ENCODE measurements around the gene CLPSL2.

- TF ChIP-seq CTCF (IDR thresholded peaks at IDR 0.05 in 2 of 3, conservative IDR thresholded peaks at IDR 0.05 in 1 of 3; ENCODE audit: borderline replicate concordance in 1 of 3, insufficient read depth in 1 of 3, low read depth in 2 of 3, low read length in 2 of 3), result no peak
- TF ChIP-seq EGR1 (IDR thresholded peaks at IDR 0.05; ENCODE audit: low read depth), result no peak
- no peak for TF ChIP-seq SP1 (IDR thresholded peaks at IDR 0.05; ENCODE audit: low read depth)
- no peak for TF ChIP-seq FOSL1 (IDR thresholded peaks at IDR 0.05; ENCODE audit: low read depth)
- no peak for TF ChIP-seq SRF (IDR thresholded peaks at IDR 0.05; ENCODE audit: low read depth)
- no peak for TF ChIP-seq YY1 (IDR thresholded peaks at IDR 0.05; ENCODE audit: extremely low read depth, insufficient replicate concordance, low read depth, low read length)
- no peak for TF ChIP-seq EZH2 (IDR thresholded peaks at IDR 0.05)
- TF ChIP-seq ZNF274 (IDR thresholded peaks at IDR 0.05; ENCODE audit: low read depth, low read length), result no peak
- TF ChIP-seq EZH2phosphoT487 (IDR thresholded peaks at IDR 0.05; ENCODE audit: borderline replicate concordance), result no peak
- no peak for TF ChIP-seq JUND (IDR thresholded peaks at IDR 0.05)
Observed at GRCh38 chr6:35784200-35784599, 7.8 kb downstream of the CLPSL2 start.
